ENCODE measurements around the gene FLOT1. TPM values are rescaled to one million over a fixed set of nuclear protein-coding genes. Genes with fewer than 3 reads are reported as not detected.
A peak's percentile ranks its signal among the peaks of the same experiment; 100 is the strongest.

FLOT1 gene
- polyA plus RNA-seq, 2 of the 4 experiments (the other 2 are of a cell fraction) = 89.7 to 135 TPM

GRCh38 chr6:30767944-30768301 lies 25.4 kb upstream of the FLOT1 start (continued):
- TF ChIP-seq SREBF2 (IDR thresholded peaks at IDR 0.05) = no peak
- no peak for TF ChIP-seq HOXB13 (CRISPR knock-in tag; IDR thresholded peaks at IDR 0.05; ENCODE audit: low read depth)
- no peak for TF ChIP-seq POLR2A (IDR thresholded peaks at IDR 0.05; ENCODE audit: low read length)

- ChIA-PET CTCF (interaction anchor here (1.1 to 3.2 kb wide), 6 partner anchors 9 to 61 kb away, joined by 3 to 21 read pairs (median 6); no protein-coding TSS in a partner anchor), POLR2A (interaction anchor here (3.1 kb wide), 1 partner anchor 15 kb away, joined by 46 read pairs; no protein-coding TSS in a partner anchor)
- DNase-seq (ENCODE audit: low read depth in 1 of 2, low spot score in 1 of 2) (no peak), FAIRE-seq (no peak), ATAC-seq (no peak)
- Histone ChIP-seq H3K9me3 (no peaks in the 10 kb centered on the region), H3K27ac (peak overlapping the region; percentile 89 to 97), H3K4me1 (peaks cover 77% of the 10 kb centered on the region), H3K4me3 (no peak overlapping the region), H3K4me2 (no peak overlapping the region; the same call in 2 of the 3 replicates)
- 93% methylated on average over 9 of the region's 9 CpGs for WGBS (ENCODE audit: missing lambda C conversion rate)
- no peak for TF ChIP-seq CTCF (IDR thresholded peaks at IDR 0.05)
- TF ChIP-seq FOSB (CRISPR knock-in tag; IDR thresholded peaks at IDR 0.05) = no peak
- TF ChIP-seq MAZ (IDR thresholded peaks at IDR 0.05; ENCODE audit: borderline replicate concordance, low read depth, low read length) = no peak
- no peak for TF ChIP-seq NFE2L2 (conservative IDR thresholded peaks at IDR 0.05; ENCODE audit: low read length)
- no peak for TF ChIP-seq HMGXB4 (CRISPR knock-in tag; IDR thresholded peaks at IDR 0.05; ENCODE audit: borderline replicate concordance)
- TF ChIP-seq USF2 (IDR thresholded peaks at IDR 0.05) = no peak
Observed at GRCh38 chr6:30767158-30767943, 24.9 kb upstream of the FLOT1 start.

GRCh38 chr6:30766461-30767157 lies 24.1 kb upstream of the FLOT1 start:
- DNase-seq (ENCODE audit: low read depth in 1 of 2, low spot score in 1 of 2) = no peak
- peak overlapping the region; percentile 89 to 97 for H3K27ac ChIP-seq
- 84% methylated on average over 6 of the region's 6 CpGs for WGBS (ENCODE audit: missing lambda C conversion rate)
- H3K4me3 ChIP-seq = no peak overlapping the region
- FAIRE-seq = no peak
- H3K4me1 ChIP-seq = peaks cover 79% of the 10 kb centered on the region
- POLR2A ChIA-PET = no interaction called here
- H3K4me2 ChIP-seq = no peak overlapping the region
- H3K9me3 ChIP-seq = no peaks in the 10 kb centered on the region
- CTCF ChIA-PET = interaction anchor here (0.7 to 1.9 kb wide), 4 partner anchors 18 to 87 kb away, joined by 3 to 4 read pairs (median 4); no protein-coding TSS in a partner anchor
- ATAC-seq = no peak
- no peak for TF ChIP-seq RNF2 (IDR thresholded peaks at IDR 0.05; ENCODE audit: borderline replicate concordance, low read depth)
- TF ChIP-seq MAFK (IDR thresholded peaks at IDR 0.05; ENCODE audit: partially characterized antibody) = no peak
- TF ChIP-seq KDM1A (IDR thresholded peaks at IDR 0.05; ENCODE audit: low read depth) = no peak
- TF ChIP-seq CTCF (IDR thresholded peaks at IDR 0.05) = no peak
- TF ChIP-seq HMGXB4 (CRISPR knock-in tag; IDR thresholded peaks at IDR 0.05; ENCODE audit: borderline replicate concordance) = no peak
- no peak for TF ChIP-seq USF2 (IDR thresholded peaks at IDR 0.05)
- TF ChIP-seq HOXB5 (CRISPR knock-in tag; IDR thresholded peaks at IDR 0.05) = no peak
- no peak for TF ChIP-seq POLR2AphosphoS2 (conservative IDR thresholded peaks at IDR 0.05; ENCODE audit: low read length)
- no peak for TF ChIP-seq NFE2L2 (conservative IDR thresholded peaks at IDR 0.05; ENCODE audit: low read length)
- TF ChIP-seq CBX8 (IDR thresholded peaks at IDR 0.05) = no peak
- TF ChIP-seq ZC3H11A (IDR thresholded peaks at IDR 0.05) = no peak
- TF ChIP-seq MYC (IDR thresholded peaks at IDR 0.05; ENCODE audit: borderline replicate concordance, low read length) = no peak
- no peak for TF ChIP-seq FOSL2 (IDR thresholded peaks at IDR 0.05)
- no peak for TF ChIP-seq FOSL2 (CRISPR knock-in tag; IDR thresholded peaks at IDR 0.05)

Measured in A549 (cell line).